Astrocyte of the cerebellum (primary cell): ENCODE measurements around the gene TP53.

Experiments
- DNase-seq: peaks from one replicate; pipeline ENCODE4 v3.0.0-alpha.2; 2011; ENCODE audit warnings: low read depth
- H3K4me3 ChIP-seq: 2 replicates; pipeline ENCODE4 v1.5.1; 2011; ENCODE audit warnings: mild to moderate bottlenecking, low read depth, low read length, moderate library complexity
- in situ Hi-C: cut with HindIII; loops from 2 replicates; pipeline ENCODE4 v1.10.0; 2017; ENCODE audit warnings: low sequenced_read_pairs
- TF ChIP-seq, protein P1 (sequence below): IDR thresholded peaks from 2 replicates; pipeline ENCODE4 v1.5.1; 2012; ENCODE audit warnings: low read length, low read depth, moderate library complexity, mild to moderate bottlenecking; ENCODE audit errors: missing control alignments

The TP53 gene

DNA sequence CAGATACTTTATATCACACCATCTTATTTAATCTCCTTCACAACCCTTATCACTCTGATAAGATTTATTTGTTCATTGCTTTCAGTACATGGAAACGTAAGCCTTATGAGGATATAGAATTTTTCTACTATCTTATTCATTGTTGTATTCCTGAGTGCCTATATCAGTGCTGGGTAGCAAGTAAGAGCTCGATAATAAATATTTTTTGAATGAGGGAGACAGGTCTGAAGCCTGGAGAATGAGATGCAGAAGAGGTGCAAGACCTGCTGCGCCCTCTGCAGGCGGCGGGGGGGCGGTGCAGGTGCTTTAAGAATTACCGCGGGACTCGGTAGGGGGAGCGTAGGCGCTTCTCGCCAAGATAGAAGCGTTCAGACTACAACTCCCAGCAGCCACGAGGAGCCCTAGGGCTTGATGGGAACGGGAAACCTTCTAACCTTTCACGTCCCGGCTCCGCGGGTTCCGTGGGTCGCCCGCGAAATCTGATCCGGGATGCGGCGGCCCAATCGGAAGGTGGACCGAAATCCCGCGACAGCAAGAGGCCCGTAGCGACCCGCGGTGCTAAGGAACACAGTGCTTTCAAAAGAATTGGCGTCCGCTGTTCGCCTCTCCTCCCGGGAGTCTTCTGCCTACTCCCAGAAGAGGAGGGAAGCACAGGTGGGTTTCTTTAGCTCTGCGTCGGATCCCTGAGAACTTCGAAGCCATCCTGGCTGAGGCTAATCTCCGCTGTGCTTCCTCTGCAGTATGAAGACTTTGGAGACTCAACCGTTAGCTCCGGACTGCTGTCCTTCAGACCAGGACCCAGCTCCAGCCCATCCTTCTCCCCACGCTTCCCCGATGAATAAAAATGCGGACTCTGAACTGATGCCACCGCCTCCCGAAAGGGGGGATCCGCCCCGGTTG lies 868 bp upstream of the TP53 start, which contains the start of gene WRAP53:
TSS of gene WRAP53 (plus strand) at position 570 of the 900 bp plus-strand sequence. CDS start at position 742, 172 bp downstream.
- TF ChIP-seq, protein P1, sequence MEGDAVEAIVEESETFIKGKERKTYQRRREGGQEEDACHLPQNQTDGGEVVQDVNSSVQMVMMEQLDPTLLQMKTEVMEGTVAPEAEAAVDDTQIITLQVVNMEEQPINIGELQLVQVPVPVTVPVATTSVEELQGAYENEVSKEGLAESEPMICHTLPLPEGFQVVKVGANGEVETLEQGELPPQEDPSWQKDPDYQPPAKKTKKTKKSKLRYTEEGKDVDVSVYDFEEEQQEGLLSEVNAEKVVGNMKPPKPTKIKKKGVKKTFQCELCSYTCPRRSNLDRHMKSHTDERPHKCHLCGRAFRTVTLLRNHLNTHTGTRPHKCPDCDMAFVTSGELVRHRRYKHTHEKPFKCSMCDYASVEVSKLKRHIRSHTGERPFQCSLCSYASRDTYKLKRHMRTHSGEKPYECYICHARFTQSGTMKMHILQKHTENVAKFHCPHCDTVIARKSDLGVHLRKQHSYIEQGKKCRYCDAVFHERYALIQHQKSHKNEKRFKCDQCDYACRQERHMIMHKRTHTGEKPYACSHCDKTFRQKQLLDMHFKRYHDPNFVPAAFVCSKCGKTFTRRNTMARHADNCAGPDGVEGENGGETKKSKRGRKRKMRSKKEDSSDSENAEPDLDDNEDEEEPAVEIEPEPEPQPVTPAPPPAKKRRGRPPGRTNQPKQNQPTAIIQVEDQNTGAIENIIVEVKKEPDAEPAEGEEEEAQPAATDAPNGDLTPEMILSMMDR: peak; percentile 97
- DNase-seq: peak; percentile 98
- peak within 1 kb of the TSS; percentile 60 for H3K4me3 ChIP-seq
- in situ Hi-C loops: no loop called here

DNA sequence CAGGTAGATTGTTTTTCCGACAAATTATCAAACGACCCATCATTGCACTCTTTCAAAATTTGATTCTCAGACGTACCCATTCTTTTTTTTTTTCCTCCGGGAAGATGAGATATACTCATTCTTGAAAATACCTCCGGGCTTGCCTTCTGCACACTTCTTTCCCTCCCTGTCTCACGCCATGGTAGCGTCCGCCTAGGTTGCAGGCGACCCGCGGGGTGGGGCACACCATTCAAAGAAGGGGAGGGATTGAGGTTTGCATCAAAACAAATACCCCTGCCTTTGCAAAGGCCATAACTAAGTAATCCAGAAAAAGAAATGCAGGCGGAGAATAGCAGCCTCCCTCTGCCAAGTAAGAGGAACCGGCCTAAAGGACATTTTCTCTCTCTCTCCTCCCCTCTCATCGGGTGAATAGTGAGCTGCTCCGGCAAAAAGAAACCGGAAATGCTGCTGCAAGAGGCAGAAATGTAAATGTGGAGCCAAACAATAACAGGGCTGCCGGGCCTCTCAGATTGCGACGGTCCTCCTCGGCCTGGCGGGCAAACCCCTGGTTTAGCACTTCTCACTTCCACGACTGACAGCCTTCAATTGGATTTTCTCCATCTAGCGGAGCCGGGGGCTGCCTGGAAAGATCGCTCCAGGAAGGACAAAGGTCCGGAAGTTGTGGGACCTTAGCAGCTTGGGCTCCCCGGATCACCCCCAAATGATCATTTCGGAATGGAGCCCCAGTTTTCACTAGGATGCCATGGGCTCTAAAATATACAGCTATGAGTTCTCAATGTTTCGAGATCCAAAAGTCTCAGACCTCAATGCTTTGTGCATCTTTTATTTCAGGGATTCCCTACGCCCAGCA lies 843 bp downstream of the TP53 start:
- TF ChIP-seq, protein P1: no peak
- DNase-seq: no peak
- in situ Hi-C loops: no loop called here
- H3K4me3 ChIP-seq: peak overlapping the region; percentile 59

DNA sequence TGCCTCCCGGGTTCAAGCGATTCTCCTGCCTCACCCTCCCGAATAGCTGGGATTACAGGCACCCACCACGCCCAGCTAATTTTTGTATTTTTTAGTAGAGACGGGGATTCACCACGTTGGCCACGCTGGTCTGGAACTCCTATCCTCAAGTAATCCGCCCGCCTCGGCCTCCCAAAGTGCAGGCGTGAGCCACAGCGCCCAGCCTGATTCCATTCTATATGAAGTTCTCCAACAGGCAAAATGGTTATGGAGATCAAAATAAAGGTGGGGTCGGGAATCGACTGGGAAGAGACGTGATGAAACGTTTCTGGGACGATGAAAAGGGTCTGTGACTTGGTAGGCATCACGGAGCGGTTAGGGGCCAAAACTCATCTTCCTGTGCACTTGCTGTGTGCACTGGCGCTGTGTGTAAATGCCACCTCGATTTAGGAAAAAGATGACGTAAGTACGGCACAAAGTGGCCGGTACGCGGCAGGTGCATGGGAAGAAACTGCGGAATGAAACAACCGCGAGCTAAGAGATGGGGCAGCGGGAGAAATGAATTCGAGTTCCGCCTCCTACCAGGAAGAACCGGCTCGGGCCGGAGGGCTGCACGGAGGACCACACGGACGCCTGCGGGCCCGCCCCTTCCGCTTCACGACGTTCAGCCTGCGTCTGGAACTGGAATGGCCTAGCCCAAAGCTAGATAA lies 1.6 kb downstream of the TP53 start:
- TF ChIP-seq, protein P1: no peak

DNA sequence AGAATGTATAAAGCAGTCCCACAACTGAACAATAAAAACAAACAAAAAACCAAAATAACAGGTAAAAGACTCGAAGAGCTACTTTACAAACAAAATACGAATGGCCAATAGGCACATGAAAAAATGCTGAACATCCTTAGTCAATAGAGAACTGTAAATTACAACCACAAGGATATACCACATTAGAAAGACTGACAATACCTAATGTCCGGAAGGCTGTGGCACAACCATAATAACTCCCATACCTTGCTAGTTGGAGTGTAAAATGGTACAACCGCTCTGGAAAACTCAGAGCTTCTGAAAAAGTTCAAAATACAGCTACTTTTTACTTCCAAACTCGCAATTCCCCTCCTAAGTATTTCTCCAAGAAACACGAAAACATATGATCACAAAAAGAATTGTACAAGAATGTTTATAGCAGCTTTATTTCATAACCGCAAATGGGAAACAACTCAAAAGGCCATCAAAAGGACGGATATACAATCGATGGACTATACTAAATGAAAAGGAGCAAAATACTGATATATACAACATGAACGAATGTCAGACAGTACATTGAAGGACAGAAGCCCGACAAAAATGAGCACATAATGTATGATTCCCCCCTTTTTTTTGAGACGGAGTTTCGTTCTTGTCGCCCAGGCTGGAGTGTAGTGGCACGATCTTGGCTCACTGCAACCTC lies 2.3 kb downstream of the TP53 start:
- in situ Hi-C loops: no loop called here
- no peak for DNase-seq
- TF ChIP-seq, protein P1: no peak
- peak overlapping the region; percentile 59 for H3K4me3 ChIP-seq

More for the DNA sequence above, 1.6 kb downstream of the TP53 start:
- H3K4me3 ChIP-seq: peak overlapping the region; percentile 59
- DNase-seq: peak; percentile 82
- in situ Hi-C loops: no loop called here

DNA sequence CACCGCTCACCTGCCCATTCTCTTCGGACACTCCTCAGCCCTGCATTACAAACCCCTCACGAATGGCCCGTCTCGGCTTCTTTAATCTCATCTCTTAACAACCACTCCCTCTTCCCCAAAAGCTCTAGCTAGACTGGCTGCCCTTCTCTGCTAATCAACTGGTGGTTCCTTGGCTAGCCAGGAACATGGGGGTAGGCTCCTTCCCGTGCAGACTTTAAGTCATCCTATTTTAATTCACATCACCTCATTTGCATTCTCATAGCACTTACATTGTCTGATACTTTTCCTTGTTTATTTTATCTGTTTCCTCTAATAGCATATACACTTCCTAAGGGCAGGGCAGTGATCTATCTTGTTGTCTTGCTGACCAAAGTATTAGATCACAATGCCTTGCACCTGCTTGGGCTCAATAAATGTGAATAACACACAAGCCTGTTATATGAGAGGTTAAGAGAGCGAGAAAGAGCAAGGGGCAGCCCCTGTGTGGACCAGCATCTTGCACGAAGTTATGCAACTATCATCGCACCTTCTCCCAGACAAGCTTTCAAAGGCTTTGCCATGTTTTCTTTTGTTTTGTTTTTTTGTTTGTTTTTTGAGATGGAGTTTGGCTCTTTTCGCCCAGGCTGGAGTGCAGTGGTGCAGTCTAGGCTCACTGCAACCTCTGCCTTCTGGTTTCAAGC lies 9.8 kb downstream of the TP53 start:
- TF ChIP-seq, protein P1: no peak
- no peak overlapping the region for H3K4me3 ChIP-seq
- DNase-seq: no peak
- in situ Hi-C loops: no loop called here
